A549 (cell line): ENCODE measurements around the gene TMEM167A. TPM values are rescaled to one million over a fixed set of nuclear protein-coding genes. Genes with fewer than 3 reads are reported as not detected.

ENCODE experiments used
- ATAC-seq, 2 experiments: fragments of 200-7000 bp in 1 of 2; fragments of >200 bp in 1 of 2; cut with Nextera tagmentation in 1 of 2; cut with Tn5 transposase in 1 of 2; 3 replicates each; pipeline versions ENCODE4 v1.8.0 to v1.9.1; 2018 to 2020; ENCODE audit warnings: mild to moderate bottlenecking in 1 of 2, moderate library complexity in 1 of 2
- CTCF ChIA-PET: fragments of 300-600 bp; sonication (Branson Sonifier 250); formaldehyde crosslinking; extraction: SDS; loops from one replicate; lab custom pipeline; 2021; ENCODE audit warnings: antibody characterized with exemption, inconsistent platforms; lab: Yijun Ruan, JAX
- POLR2A ChIA-PET: fragments of 350-600 bp; formaldehyde crosslinking; extraction: SDS; loops from one replicate; lab custom pipeline; 2021; ENCODE audit warnings: antibody characterized with exemption, inconsistent platforms; lab: Yijun Ruan, JAX
- DNase-seq, 2 experiments: peaks; one replicate each; pipeline versions ENCODE4 v3.0.0 to v3.0.0-alpha.2; 2011 to 2016; ENCODE audit warnings: low read depth in 1 of 2, low spot score in 1 of 2
- FAIRE-seq: peaks from 2 replicates; lab custom pipeline; 2011; peaks lifted over from hg19 to GRCh38; lab: Jason Lieb, UNC
- H3K27ac ChIP-seq, 2 experiments: fragments of >200 bp; sonication (Bioruptor Twin); formaldehyde crosslinking; 3 replicates each; pipeline ENCODE4 v1.5.1; 2016 to 2017
- H3K4me1 ChIP-seq: fragments of >200 bp; sonication (Bioruptor Twin); formaldehyde crosslinking; 3 replicates; pipeline ENCODE4 v1.6.1; 2016
- H3K4me2 ChIP-seq: fragments of >200 bp; sonication (Bioruptor Twin); formaldehyde crosslinking; 3 replicates; pipeline ENCODE4 v1.6.1; 2016
- H3K4me3 ChIP-seq: fragments of >200 bp; sonication (Bioruptor Twin); formaldehyde crosslinking; 3 replicates; pipeline ENCODE4 v1.5.1; 2016
- H3K9me3 ChIP-seq: fragments of >200 bp; sonication (Bioruptor Twin); formaldehyde crosslinking; 3 replicates; pipeline ENCODE4 v1.6.1; 2016
- CHD2 ChIP-seq: fragments of 150-350 bp; IDR thresholded peaks from 2 replicates; pipeline ENCODE4 v1.6.1; 2014; ENCODE audit warnings: low read length; ENCODE audit not compliant: partially characterized antibody
- EHMT2 ChIP-seq: fragments of 200-600 bp; sonication (generic); IDR thresholded peaks from 2 replicates; pipeline ENCODE4 v1.6.1; 2016; ENCODE audit warnings: antibody characterized with exemption, low read depth, mild to moderate bottlenecking, moderate library complexity
- ESRRA ChIP-seq: fragments of 150-350 bp; IDR thresholded peaks from 2 replicates; pipeline ENCODE4 v1.6.1; 2014; ENCODE audit warnings: mild to moderate bottlenecking, low read length, borderline replicate concordance
- FOSB ChIP-seq: fragments of 250-450 bp; sonication (Bioruptor Pico); IDR thresholded peaks from 2 replicates; pipeline ENCODE4 v1.5.0; 2020; ENCODE audit warnings: mild to moderate bottlenecking, moderate library complexity
- FOSL2 ChIP-seq, 2 experiments: fragments of 450-650 bp in 1 of 2; fragments of >200 bp in 1 of 2; sonication (Bioruptor Twin) in 1 of 2; formaldehyde crosslinking; IDR thresholded peaks; 2 replicates each; pipeline versions ENCODE4 v1.5.0 to v1.6.1; 2016 to 2020; ENCODE audit warnings: mild to moderate bottlenecking in 1 of 2, moderate library complexity in 1 of 2
- FOXS1 ChIP-seq: fragments of 250-450 bp; sonication (Bioruptor Pico); IDR thresholded peaks from 2 replicates; pipeline ENCODE4 v1.5.0; 2020; ENCODE audit warnings: mild to moderate bottlenecking, moderate library complexity
- JUNB ChIP-seq: fragments of >200 bp; sonication (Bioruptor Twin); formaldehyde crosslinking; IDR thresholded peaks from 2 replicates; pipeline ENCODE4 v1.6.1; 2016
- MAFK ChIP-seq: fragments of 450-650 bp; IDR thresholded peaks from 2 replicates; pipeline ENCODE4 v1.6.1; 2014; ENCODE audit not compliant: partially characterized antibody
- MAZ ChIP-seq: fragments of 150-350 bp; IDR thresholded peaks from 2 replicates; pipeline ENCODE4 v1.6.1; 2014; ENCODE audit warnings: antibody characterized with exemption, low read depth, low read length, borderline replicate concordance
- MYC ChIP-seq: IDR thresholded peaks from 2 replicates; pipeline ENCODE4 v1.6.1; 2012; ENCODE audit warnings: mild to moderate bottlenecking, inconsistent platforms, low read length, improper control_type of control experiment, borderline replicate concordance
- NPAS2 ChIP-seq: fragments of 250-450 bp; sonication (Bioruptor Pico); IDR thresholded peaks from 2 replicates; pipeline ENCODE4 v1.8.0; 2022; ENCODE audit warnings: mild to moderate bottlenecking, moderate library complexity, borderline replicate concordance
- NR3C1 ChIP-seq: fragments of >200 bp; sonication (Bioruptor Twin); formaldehyde crosslinking; IDR thresholded peaks from 3 replicates; pipeline ENCODE4 v1.6.1; 2017
- RAD21 ChIP-seq, 2 experiments: fragments of >200 bp in 1 of 2; sonication (Bioruptor Twin) in 1 of 2; formaldehyde crosslinking in 1 of 2; IDR thresholded peaks in 1 of 2; conservative IDR thresholded peaks in 1 of 2; 2 replicates in 1 of 2; 3 replicates in 1 of 2; pipeline ENCODE4 v1.6.1; 2012 to 2018; ENCODE audit warnings: inconsistent platforms in 1 of 2
- RFX5 ChIP-seq: fragments of 450-650 bp; IDR thresholded peaks from 2 replicates; pipeline ENCODE4 v1.7.1; 2014; ENCODE audit warnings: antibody characterized with exemption, mild to moderate bottlenecking, moderate library complexity
- ZNF302 ChIP-seq: fragments of 250-450 bp; sonication (Bioruptor Pico); IDR thresholded peaks from 2 replicates; pipeline ENCODE4 v1.9.0; 2021; ENCODE audit warnings: inconsistent platforms, mild to moderate bottlenecking, moderate library complexity
- WGBS: methylation state at CpG from one replicate; pipeline ENCODE4 v1.1.6; 2017; ENCODE audit errors: missing lambda C conversion rate; 5-methylcytosine and 5-hydroxymethylcytosine counted together
- polyA plus RNA-seq, 4 experiments: library from polyadenylated mRNA; depleted of rRNA in 3 of 4; stranded (reverse); fragments of >200 nt; fragmentation: RNase III in 1 of 4; extraction: RNeasy Plus Mini Kit Qiagen cat#74134 plus additional on column Dnase treatment in 1 of 4; gene quantifications; 2 replicates in 3 of 4; 3 replicates in 1 of 4; pipeline ENCODE4 v1.2.3, GENCODE V29; 2011 to 2017
- TF ChIP-seq, protein P1 (sequence below): fragments of >200 bp; sonication (Bioruptor Twin); formaldehyde crosslinking; IDR thresholded peaks from 3 replicates; pipeline ENCODE4 v1.5.1; 2016
- TF ChIP-seq, protein P2 (sequence below): IDR thresholded peaks from 2 replicates; pipeline ENCODE4 v1.6.1; 2012

TMEM167A gene
- polyA plus RNA-seq, 2 of the 4 experiments (the other 2 are of a cell fraction), result 56.2 to 136 TPM

DNA sequence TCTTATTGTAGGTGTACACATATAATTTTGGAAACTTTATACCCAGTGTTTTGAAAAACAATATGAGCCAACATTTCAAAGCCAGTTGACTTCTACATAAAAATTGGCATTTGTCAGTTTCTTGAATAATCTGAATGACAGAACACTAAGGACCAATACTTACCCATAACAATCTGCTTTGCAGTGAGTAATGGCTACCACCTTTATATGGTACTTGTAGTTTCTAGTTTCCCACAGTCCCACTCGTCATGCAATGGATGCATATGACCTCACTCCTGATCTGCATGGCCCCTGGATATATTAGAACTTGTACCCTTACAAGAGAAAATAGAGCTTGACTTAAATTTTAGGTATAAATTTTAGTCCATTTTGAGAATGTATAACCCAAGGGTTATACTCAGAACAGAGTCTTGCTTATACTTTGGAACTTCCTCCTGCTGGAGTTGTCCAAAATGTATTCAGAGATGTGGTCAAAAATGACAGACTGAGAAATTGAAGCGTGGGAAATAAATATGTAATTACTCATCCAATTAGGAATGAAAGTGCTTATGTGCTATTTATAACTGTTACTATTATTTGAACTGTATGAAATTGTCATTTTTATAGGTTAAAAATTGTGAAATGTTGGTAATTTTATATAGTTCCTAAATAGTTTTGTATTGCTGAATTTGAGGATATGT is 19.6 kb upstream of the TMEM167A start:
- no peak for FAIRE-seq
- ChIA-PET POLR2A (no interaction called here), CTCF (no interaction called here)
- peaks cover 35% of the 10 kb centered on the region for H3K4me1 ChIP-seq
- TF ChIP-seq ESRRA (no peak), RAD21 (conservative IDR thresholded peaks at IDR 0.05 in 1 of 2, IDR thresholded peaks at IDR 0.05 in 1 of 2) (no peak), MAFK (no peak), NPAS2 (CRISPR knock-in tag) (no peak), NR3C1 (no peak), FOXS1 (CRISPR knock-in tag) (no peak), FOSB (CRISPR knock-in tag) (no peak), MAZ (no peak), JUNB (no peak), EHMT2 (no peak), CHD2 (no peak), MYC (no peak), ZNF302 (CRISPR knock-in tag) (no peak)
- TF ChIP-seq, protein P1, sequence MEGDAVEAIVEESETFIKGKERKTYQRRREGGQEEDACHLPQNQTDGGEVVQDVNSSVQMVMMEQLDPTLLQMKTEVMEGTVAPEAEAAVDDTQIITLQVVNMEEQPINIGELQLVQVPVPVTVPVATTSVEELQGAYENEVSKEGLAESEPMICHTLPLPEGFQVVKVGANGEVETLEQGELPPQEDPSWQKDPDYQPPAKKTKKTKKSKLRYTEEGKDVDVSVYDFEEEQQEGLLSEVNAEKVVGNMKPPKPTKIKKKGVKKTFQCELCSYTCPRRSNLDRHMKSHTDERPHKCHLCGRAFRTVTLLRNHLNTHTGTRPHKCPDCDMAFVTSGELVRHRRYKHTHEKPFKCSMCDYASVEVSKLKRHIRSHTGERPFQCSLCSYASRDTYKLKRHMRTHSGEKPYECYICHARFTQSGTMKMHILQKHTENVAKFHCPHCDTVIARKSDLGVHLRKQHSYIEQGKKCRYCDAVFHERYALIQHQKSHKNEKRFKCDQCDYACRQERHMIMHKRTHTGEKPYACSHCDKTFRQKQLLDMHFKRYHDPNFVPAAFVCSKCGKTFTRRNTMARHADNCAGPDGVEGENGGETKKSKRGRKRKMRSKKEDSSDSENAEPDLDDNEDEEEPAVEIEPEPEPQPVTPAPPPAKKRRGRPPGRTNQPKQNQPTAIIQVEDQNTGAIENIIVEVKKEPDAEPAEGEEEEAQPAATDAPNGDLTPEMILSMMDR, result no peak
- TF ChIP-seq, protein P2, sequence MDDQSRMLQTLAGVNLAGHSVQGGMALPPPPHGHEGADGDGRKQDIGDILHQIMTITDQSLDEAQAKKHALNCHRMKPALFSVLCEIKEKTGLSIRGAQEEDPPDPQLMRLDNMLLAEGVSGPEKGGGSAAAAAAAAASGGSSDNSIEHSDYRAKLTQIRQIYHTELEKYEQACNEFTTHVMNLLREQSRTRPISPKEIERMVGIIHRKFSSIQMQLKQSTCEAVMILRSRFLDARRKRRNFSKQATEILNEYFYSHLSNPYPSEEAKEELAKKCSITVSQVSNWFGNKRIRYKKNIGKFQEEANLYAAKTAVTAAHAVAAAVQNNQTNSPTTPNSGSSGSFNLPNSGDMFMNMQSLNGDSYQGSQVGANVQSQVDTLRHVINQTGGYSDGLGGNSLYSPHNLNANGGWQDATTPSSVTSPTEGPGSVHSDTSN, result no peak
- TF ChIP-seq, all 56 proteins: peak for 0
- H3K4me2 ChIP-seq, result no peak overlapping the region; the same call in 1 of the 3 replicates
- WGBS, result 84% methylated on average over 2 of the region's 2 CpGs
- peak overlapping the region in 1 of 2 experiments; percentile 82; a peak in 3 of 6 replicates for H3K27ac ChIP-seq
- H3K9me3 ChIP-seq, result peaks cover 4% of the 10 kb centered on the region; the same call in 1 of the 3 replicates
- no peak overlapping the region for H3K4me3 ChIP-seq
- no peak for ATAC-seq
- DNase-seq, result no peak

DNA sequence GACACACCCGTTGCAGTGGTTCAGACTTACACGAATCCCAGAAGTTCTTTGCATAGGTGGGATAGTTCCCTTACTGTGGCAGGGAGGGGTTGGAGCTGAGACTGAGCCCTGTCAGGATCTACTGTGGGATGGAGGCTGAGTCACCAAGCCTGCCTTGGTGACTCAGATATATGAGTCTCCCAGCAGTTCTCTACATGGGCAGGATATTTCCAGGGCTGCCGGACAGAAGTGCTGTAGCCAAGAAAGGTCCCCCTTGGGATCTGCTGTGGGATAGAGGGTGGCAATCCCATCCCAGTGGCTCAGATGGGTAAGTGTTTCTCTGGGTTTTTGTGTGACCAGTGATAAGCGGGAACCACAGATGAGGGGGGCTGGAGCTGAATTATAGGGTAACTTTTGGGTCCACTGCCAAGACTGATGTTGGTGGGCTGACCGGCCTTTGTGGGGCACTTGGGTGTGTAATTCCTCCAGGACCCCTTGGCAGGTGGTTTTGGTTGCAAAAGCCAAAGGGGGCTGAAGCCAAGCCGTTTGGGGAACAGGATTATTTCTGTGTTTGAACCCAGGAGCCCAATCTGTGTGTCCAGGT is 18.9 kb upstream of the TMEM167A start:
- Histone ChIP-seq H3K4me2 (peak overlapping the region; percentile 62), H3K4me1 (peaks cover 35% of the 10 kb centered on the region)
- CTCF ChIA-PET, result interaction anchor here (0.5 kb wide), 1 partner anchor 57 kb away, joined by 3 read pairs; no protein-coding TSS in a partner anchor
- no peak for TF ChIP-seq RFX5
- peak; percentile 80 for TF ChIP-seq FOSL2 (IDR thresholded peaks at IDR 0.05)
- TF ChIP-seq FOSL2 (CRISPR knock-in tag; IDR thresholded peaks at IDR 0.05), result peak; percentile 91
- TF ChIP-seq JUNB, result peak; percentile 55
- TF ChIP-seq, all 56 proteins: peak for 2
- FAIRE-seq (no peak), DNase-seq (peak; percentile 58 to 62), ATAC-seq (peak; percentile 100)
- 32% methylated on average over 5 of the region's 6 CpGs for WGBS
- POLR2A ChIA-PET, result interaction anchor here (1.6 kb wide), 1 partner anchor 19 kb away, joined by 11 read pairs; the partner anchor contains the start of genes TMEM167A and XRCC4
- Histone ChIP-seq H3K9me3 (peaks cover 4% of the 10 kb centered on the region; the same call in 1 of the 3 replicates), H3K4me3 (no peak overlapping the region), H3K27ac (peak overlapping the region; percentile 49 to 82; a peak in 5 of 6 replicates)
